Neural progenitor cell (in vitro differentiated cells): Measurements from ENCODE around the gene EPN2.

Experiments used
- EZH2 ChIP-seq: fragments of 200-600 bp; sonication (generic); IDR thresholded peaks from 2 replicates; pipeline ENCODE4 v1.6.1; 2017; ENCODE audit warnings: antibody characterized with exemption, mild to moderate bottlenecking, moderate library complexity
- EZH2phosphoT487 ChIP-seq: fragments of 200-600 bp; sonication (generic); IDR thresholded peaks from 2 replicates; pipeline ENCODE4 v1.6.1; 2017; ENCODE audit warnings: antibody characterized with exemption
- TF ChIP-seq, protein P1 (sequence below): fragments of 200-600 bp; sonication (generic); IDR thresholded peaks from 2 replicates; pipeline ENCODE4 v1.5.1; 2017; ENCODE audit warnings: antibody characterized with exemption, mild to moderate bottlenecking

DNA sequence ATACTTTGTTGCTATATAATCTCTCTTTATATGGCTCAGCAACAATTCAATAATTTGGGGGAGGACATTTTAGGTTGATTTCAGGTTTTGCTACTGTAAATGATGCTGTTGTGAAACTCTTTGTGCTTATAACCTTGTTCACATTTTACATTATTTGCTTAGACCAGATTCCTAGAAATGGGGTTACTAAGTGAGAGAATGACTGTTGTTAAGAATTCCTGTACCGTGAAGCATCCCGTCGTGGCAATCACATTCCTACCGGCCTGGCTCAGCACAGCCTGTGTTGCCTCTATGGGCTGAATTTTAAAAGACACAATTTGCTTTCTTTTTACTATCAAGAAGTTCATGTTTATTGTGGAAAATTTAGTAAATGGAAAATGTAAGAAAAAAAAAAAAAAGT lies 94.0 kb downstream of the EPN2 start:
- TF ChIP-seq, protein P1, sequence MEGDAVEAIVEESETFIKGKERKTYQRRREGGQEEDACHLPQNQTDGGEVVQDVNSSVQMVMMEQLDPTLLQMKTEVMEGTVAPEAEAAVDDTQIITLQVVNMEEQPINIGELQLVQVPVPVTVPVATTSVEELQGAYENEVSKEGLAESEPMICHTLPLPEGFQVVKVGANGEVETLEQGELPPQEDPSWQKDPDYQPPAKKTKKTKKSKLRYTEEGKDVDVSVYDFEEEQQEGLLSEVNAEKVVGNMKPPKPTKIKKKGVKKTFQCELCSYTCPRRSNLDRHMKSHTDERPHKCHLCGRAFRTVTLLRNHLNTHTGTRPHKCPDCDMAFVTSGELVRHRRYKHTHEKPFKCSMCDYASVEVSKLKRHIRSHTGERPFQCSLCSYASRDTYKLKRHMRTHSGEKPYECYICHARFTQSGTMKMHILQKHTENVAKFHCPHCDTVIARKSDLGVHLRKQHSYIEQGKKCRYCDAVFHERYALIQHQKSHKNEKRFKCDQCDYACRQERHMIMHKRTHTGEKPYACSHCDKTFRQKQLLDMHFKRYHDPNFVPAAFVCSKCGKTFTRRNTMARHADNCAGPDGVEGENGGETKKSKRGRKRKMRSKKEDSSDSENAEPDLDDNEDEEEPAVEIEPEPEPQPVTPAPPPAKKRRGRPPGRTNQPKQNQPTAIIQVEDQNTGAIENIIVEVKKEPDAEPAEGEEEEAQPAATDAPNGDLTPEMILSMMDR: no peak
- TF ChIP-seq EZH2 (no peak), EZH2phosphoT487 (no peak)
